OCI-LY1 (cell line): Measurements from ENCODE around the gene DNM2.

Source experiments
- H2AFZ ChIP-seq: fragments of 200-600 bp; sonication (generic), shearing (Covaris generic); 2 replicates; pipeline ENCODE4 v1.6.0; 2014; ENCODE audit warnings: antibody characterized with exemption, mild to moderate bottlenecking, low read length
- H3F3A ChIP-seq: fragments of 200-600 bp; sonication (generic), shearing (Covaris generic); 2 replicates; pipeline ENCODE4 v1.6.0; 2014; ENCODE audit warnings: mild to moderate bottlenecking, antibody characterized with exemption, low read length, moderate library complexity; ENCODE audit not compliant: insufficient read depth
- H3K27ac ChIP-seq: fragments of 200-600 bp; sonication (generic); 2 replicates; pipeline ENCODE4 v1.5.1; 2014; ENCODE audit warnings: low read length, mixed run types, mild to moderate bottlenecking, low read depth; ENCODE audit not compliant: poor library complexity, severe bottlenecking
- H3K27me3 ChIP-seq: fragments of 200-600 bp; sonication (generic); 2 replicates; pipeline ENCODE4 v1.6.0; 2014; ENCODE audit warnings: antibody characterized with exemption, mild to moderate bottlenecking, low read length, moderate library complexity; ENCODE audit not compliant: insufficient read depth
- H3K36me3 ChIP-seq: fragments of 200-600 bp; sonication (generic); 2 replicates; pipeline ENCODE4 v1.6.1; 2014; ENCODE audit warnings: mild to moderate bottlenecking, antibody characterized with exemption, low read length, moderate library complexity, mixed read lengths; ENCODE audit not compliant: insufficient read depth
- H3K4me1 ChIP-seq: fragments of 200-600 bp; sonication (generic); 2 replicates; pipeline ENCODE4 v1.5.1; 2014; ENCODE audit warnings: mild to moderate bottlenecking, low read length, moderate library complexity; ENCODE audit not compliant: insufficient read depth, severe bottlenecking
- H3K4me2 ChIP-seq: fragments of 200-600 bp; sonication (generic), shearing (Covaris generic); 2 replicates; pipeline ENCODE4 v1.6.1; 2014; ENCODE audit warnings: low read length
- H3K4me3 ChIP-seq: fragments of 200-600 bp; sonication (generic); 2 replicates; pipeline ENCODE4 v1.5.1; 2014; ENCODE audit warnings: low read length, low read depth, mild to moderate bottlenecking, mixed read lengths; ENCODE audit not compliant: poor library complexity, severe bottlenecking
- H3K79me2 ChIP-seq: fragments of 200-600 bp; shearing (Covaris generic); 2 replicates; pipeline ENCODE4 v1.6.1; 2016; ENCODE audit warnings: mixed run types, low read length, mixed read lengths; ENCODE audit not compliant: insufficient read depth
- H3K9ac ChIP-seq: fragments of 200-600 bp; sonication (generic), shearing (Covaris generic); 2 replicates; pipeline ENCODE4 v1.6.1; 2014; ENCODE audit warnings: mild to moderate bottlenecking, low read length, mixed read lengths
- H3K9me2 ChIP-seq: fragments of 200-600 bp; sonication (generic), shearing (Covaris generic); 2 replicates; pipeline ENCODE4 v1.6.1; 2014; ENCODE audit warnings: low read depth, mild to moderate bottlenecking, low read length, mixed read lengths
- H3K9me3 ChIP-seq: fragments of 200-600 bp; shearing (Covaris generic); 2 replicates; pipeline ENCODE4 v1.6.1; 2014; ENCODE audit warnings: low read length, mixed read lengths
- H4K20me1 ChIP-seq: fragments of 200-600 bp; sonication (generic), shearing (Covaris generic); 2 replicates; pipeline ENCODE4 v1.6.0; 2016; ENCODE audit warnings: mild to moderate bottlenecking, low read length; ENCODE audit not compliant: insufficient read depth
- CTCF ChIP-seq: fragments of 200-600 bp; sonication (generic), shearing (Covaris generic); IDR thresholded peaks from 2 replicates; pipeline ENCODE4 v1.5.1; 2017; ENCODE audit warnings: mild to moderate bottlenecking, antibody characterized with exemption, low read length, moderate library complexity, mixed read lengths
- EZH2 ChIP-seq: fragments of 200-600 bp; sonication (generic), shearing (Covaris generic); IDR thresholded peaks from 2 replicates; pipeline ENCODE4 v1.8.0; 2017; ENCODE audit warnings: borderline replicate concordance, mixed run types, mild to moderate bottlenecking, antibody characterized with exemption, low read length, moderate library complexity, mixed read lengths

The DNM2 gene

GRCh38 chr19:10768369-10768768, 50.5 kb downstream of the DNM2 start:
- no peaks in the 10 kb centered on the region for H3K79me2 ChIP-seq

DNA sequence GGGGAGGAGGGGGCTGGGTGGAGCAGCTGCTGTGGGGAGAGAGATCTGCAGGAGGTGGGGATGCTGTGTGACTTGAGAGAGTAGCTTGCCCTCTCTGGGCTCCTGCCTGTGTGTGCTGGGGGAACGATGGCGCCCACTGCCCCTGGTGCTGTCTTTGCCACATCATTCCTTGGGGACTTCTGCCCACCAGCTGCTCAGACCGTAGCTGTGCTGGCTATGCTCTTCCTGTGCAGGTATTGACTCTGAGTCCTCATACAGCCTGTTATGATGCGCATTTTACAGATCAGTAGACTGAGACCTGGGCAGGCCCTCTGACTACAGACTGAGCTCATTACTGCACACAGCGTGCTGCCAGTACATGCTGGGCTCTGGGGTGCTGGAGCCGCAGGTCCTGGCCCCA, 51.1 kb downstream of the DNM2 start:
- H2AFZ ChIP-seq = no peak overlapping the region
- H3K9me2 ChIP-seq = no peaks in the 10 kb centered on the region
- no peaks in the 10 kb centered on the region for H3K27me3 ChIP-seq
- peak overlapping the region; percentile 27 for H3K27ac ChIP-seq
- no peaks in the 10 kb centered on the region for H4K20me1 ChIP-seq
- H3K9ac ChIP-seq = no peak overlapping the region
- H3K9me3 ChIP-seq = no peaks in the 10 kb centered on the region
- TF ChIP-seq CTCF (no peak), EZH2 (no peak)
- no peak overlapping the region for H3K4me3 ChIP-seq
- no peak overlapping the region for H3K4me2 ChIP-seq
- H3F3A ChIP-seq = no peaks in the 10 kb centered on the region; the same call in 1 of the 2 replicates
- H3K4me1 ChIP-seq = no peaks in the 10 kb centered on the region
- peaks cover 21% of the 10 kb centered on the region; the same call in 1 of the 2 replicates for H3K36me3 ChIP-seq
- no peaks in the 10 kb centered on the region for H3K79me2 ChIP-seq

More at GRCh38 chr19:10768369-10768768, 50.5 kb downstream of the DNM2 start:
- no peak for TF ChIP-seq EZH2
- no peak for TF ChIP-seq CTCF
- Histone ChIP-seq H3K36me3 (peaks cover 17% of the 10 kb centered on the region; the same call in 1 of the 2 replicates), H3K4me2 (no peak overlapping the region), H3F3A (no peaks in the 10 kb centered on the region), H3K27ac (no peak overlapping the region), H4K20me1 (no peaks in the 10 kb centered on the region), H3K9me2 (no peaks in the 10 kb centered on the region), H2AFZ (no peak overlapping the region), H3K9ac (no peak overlapping the region), H3K27me3 (no peaks in the 10 kb centered on the region), H3K9me3 (no peaks in the 10 kb centered on the region), H3K4me3 (no peak overlapping the region), H3K4me1 (peaks cover 4% of the 10 kb centered on the region)

GRCh38 chr19:10769533-10770491, 51.9 kb downstream of the DNM2 start:
- no peaks in the 10 kb centered on the region for H3K4me1 ChIP-seq
- TF ChIP-seq EZH2 (no peak), CTCF (peak; percentile 22; the same call in 1 of the 2 replicates)
- H3K36me3 ChIP-seq = peaks cover 28% of the 10 kb centered on the region; the same call in 1 of the 2 replicates

More at GRCh38 chr19:10769533-10770491, 51.9 kb downstream of the DNM2 start:
- Histone ChIP-seq H3K4me3 (no peak overlapping the region), H2AFZ (no peak overlapping the region), H3K4me2 (no peak overlapping the region), H3K9ac (no peak overlapping the region), H3F3A (no peaks in the 10 kb centered on the region; the same call in 1 of the 2 replicates), H3K27ac (no peak overlapping the region), H3K9me2 (no peaks in the 10 kb centered on the region), H3K9me3 (no peaks in the 10 kb centered on the region), H3K79me2 (no peaks in the 10 kb centered on the region), H3K27me3 (no peaks in the 10 kb centered on the region), H4K20me1 (no peaks in the 10 kb centered on the region)
